Smooth muscle cell (in vitro differentiated cells): Measurements from ENCODE around the gene SPARCL1. TPM values are rescaled to one million over a fixed set of nuclear protein-coding genes. Genes with fewer than 3 reads are reported as not detected.

Experiments used
- DNase-seq: peaks from one replicate; lab custom pipeline; 2025; ENCODE audit not compliant: unreplicated experiment; lab: John Stamatoyannopoulos, UW
- H2AFZ ChIP-seq: fragments of 200-600 bp; sonication (generic); 2 replicates; pipeline ENCODE4 v1.6.0; 2016; ENCODE audit warnings: antibody characterized with exemption, low read depth, mild to moderate bottlenecking
- H3F3A ChIP-seq: fragments of 200-600 bp; sonication (generic); 2 replicates; pipeline ENCODE4 v1.6.0; 2017; ENCODE audit warnings: antibody characterized with exemption, low read depth
- H3K27ac ChIP-seq: fragments of 200-600 bp; sonication (generic); 2 replicates; pipeline ENCODE4 v1.5.1; 2016; ENCODE audit warnings: low read depth, mild to moderate bottlenecking
- H3K27me3 ChIP-seq: fragments of 200-600 bp; sonication (generic); 2 replicates; pipeline ENCODE4 v1.6.1; 2016; ENCODE audit warnings: low read depth, mild to moderate bottlenecking
- H3K36me3 ChIP-seq: fragments of 200-600 bp; sonication (generic); 2 replicates; pipeline ENCODE4 v1.5.1; 2016; ENCODE audit warnings: low read depth
- H3K4me1 ChIP-seq: fragments of 200-600 bp; sonication (generic); 2 replicates; pipeline ENCODE4 v1.5.1; 2016; ENCODE audit warnings: low read depth
- H3K4me2 ChIP-seq: fragments of 200-600 bp; sonication (generic); 2 replicates; pipeline ENCODE4 v1.6.0; 2016; ENCODE audit warnings: mild to moderate bottlenecking
- H3K4me3 ChIP-seq: fragments of 200-600 bp; sonication (generic); 2 replicates; pipeline ENCODE4 v1.5.1; 2016; ENCODE audit warnings: mild to moderate bottlenecking
- H3K79me2 ChIP-seq: fragments of 200-600 bp; sonication (generic); 2 replicates; pipeline ENCODE4 v1.6.0; 2016; ENCODE audit warnings: low read depth, mild to moderate bottlenecking
- H3K9ac ChIP-seq: fragments of 200-600 bp; sonication (generic); 2 replicates; pipeline ENCODE4 v1.6.0; 2016; ENCODE audit warnings: low read depth
- H3K9me3 ChIP-seq: fragments of 200-600 bp; sonication (generic); replicated peaks from 2 replicates; pipeline ENCODE4 v1.5.1; 2016; ENCODE audit warnings: low read depth
- H4K20me1 ChIP-seq: fragments of 200-600 bp; sonication (generic); 2 replicates; pipeline ENCODE4 v1.6.0; 2016; ENCODE audit warnings: low read depth
- WGBS: methylation state at CpG from one replicate; pipeline ENCODE4 v1.1.7; 2016; ENCODE audit warnings: low lambda C conversion rate; 5-methylcytosine and 5-hydroxymethylcytosine counted together
- polyA plus RNA-seq: library from polyadenylated mRNA; unstranded; fragments of >200 nt; fragmentation: Nextera tagmentation; extraction: Ambion mirVana; gene quantifications from 2 replicates; pipeline ENCODE4 v1.2.1, GENCODE V29; 2016
- total RNA-seq: library from RNA; depleted of rRNA; stranded (reverse); fragments of >200 nt; gene quantifications from 2 replicates; pipeline ENCODE4 v1.2.3, GENCODE V29; 2014
- TF ChIP-seq, protein P1 (sequence below): fragments of 200-600 bp; sonication (generic); IDR thresholded peaks from 2 replicates; pipeline ENCODE4 v1.5.1; 2017; ENCODE audit warnings: borderline replicate concordance, mild to moderate bottlenecking, antibody characterized with exemption; ENCODE audit not compliant: insufficient read depth, poor library complexity, severe bottlenecking

The SPARCL1 gene
- total and polyA plus RNA-seq, 2 experiments from 2014 or later: not detected

DNA sequence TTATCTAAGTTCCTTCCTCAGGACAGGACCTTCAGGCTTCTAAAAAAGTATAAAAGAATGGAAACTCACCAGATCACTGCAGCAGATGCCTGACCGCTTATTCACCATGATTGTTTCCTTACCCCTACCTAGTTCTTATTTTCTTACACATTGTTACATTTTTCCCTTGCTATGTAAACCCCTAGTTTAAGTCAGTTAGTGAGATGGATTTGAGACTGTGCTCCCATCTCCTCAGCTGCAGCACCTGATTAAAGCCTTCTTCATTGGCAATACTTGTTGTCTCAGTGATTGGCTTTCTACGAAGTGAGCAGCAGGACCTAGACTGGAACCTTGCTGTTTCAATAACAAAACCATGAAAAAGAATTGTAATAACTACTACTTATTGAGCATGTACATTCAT is 4.7 kb downstream of the SPARCL1 start:
- H2AFZ ChIP-seq: no peak overlapping the region
- TF ChIP-seq, protein P1, sequence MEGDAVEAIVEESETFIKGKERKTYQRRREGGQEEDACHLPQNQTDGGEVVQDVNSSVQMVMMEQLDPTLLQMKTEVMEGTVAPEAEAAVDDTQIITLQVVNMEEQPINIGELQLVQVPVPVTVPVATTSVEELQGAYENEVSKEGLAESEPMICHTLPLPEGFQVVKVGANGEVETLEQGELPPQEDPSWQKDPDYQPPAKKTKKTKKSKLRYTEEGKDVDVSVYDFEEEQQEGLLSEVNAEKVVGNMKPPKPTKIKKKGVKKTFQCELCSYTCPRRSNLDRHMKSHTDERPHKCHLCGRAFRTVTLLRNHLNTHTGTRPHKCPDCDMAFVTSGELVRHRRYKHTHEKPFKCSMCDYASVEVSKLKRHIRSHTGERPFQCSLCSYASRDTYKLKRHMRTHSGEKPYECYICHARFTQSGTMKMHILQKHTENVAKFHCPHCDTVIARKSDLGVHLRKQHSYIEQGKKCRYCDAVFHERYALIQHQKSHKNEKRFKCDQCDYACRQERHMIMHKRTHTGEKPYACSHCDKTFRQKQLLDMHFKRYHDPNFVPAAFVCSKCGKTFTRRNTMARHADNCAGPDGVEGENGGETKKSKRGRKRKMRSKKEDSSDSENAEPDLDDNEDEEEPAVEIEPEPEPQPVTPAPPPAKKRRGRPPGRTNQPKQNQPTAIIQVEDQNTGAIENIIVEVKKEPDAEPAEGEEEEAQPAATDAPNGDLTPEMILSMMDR: no peak
- 50% methylated on average over 2 of the region's 2 CpGs for WGBS
- DNase-seq: no peak
- no peak overlapping the region for H3K27ac ChIP-seq
- no peaks in the 10 kb centered on the region for H3K9me3 ChIP-seq
- no peak overlapping the region for H3K4me2 ChIP-seq
- no peak overlapping the region for H3K9ac ChIP-seq
- no peaks in the 10 kb centered on the region for H3K36me3 ChIP-seq
- no peak overlapping the region for H3K4me3 ChIP-seq
- no peaks in the 10 kb centered on the region for H3K27me3 ChIP-seq
- H4K20me1 ChIP-seq: no peaks in the 10 kb centered on the region
- peaks cover 5% of the 10 kb centered on the region for H3F3A ChIP-seq
- H3K79me2 ChIP-seq: no peaks in the 10 kb centered on the region
- H3K4me1 ChIP-seq: peaks cover 12% of the 10 kb centered on the region

DNA sequence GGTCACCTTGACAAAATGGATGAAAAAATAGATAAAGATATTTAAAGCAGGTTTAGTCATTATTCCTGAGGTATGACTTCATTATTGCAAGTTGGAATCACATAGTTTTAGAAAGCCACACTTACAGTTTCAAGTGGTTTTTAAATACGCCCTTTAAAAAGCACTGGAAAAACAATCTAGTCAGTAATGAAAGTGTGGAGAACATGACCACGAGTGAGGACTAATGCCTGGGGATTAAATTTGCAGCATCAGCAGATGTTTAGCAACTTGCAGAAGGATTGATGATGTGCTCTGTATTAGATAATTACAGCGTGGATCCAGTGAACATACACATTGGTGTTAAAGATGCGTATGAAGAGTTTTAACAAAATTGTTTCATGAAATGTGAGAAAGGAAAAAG is 5.9 kb downstream of the SPARCL1 start:
- Histone ChIP-seq H4K20me1 (no peaks in the 10 kb centered on the region), H2AFZ (no peak overlapping the region), H3K27me3 (no peaks in the 10 kb centered on the region), H3K36me3 (no peaks in the 10 kb centered on the region), H3K4me1 (peaks cover 12% of the 10 kb centered on the region), H3K9me3 (no peaks in the 10 kb centered on the region), H3K4me3 (no peak overlapping the region), H3K27ac (no peak overlapping the region), H3K79me2 (no peaks in the 10 kb centered on the region), H3K9ac (no peak overlapping the region), H3K4me2 (no peak overlapping the region), H3F3A (peaks cover 5% of the 10 kb centered on the region)
- 47% methylated on average over 4 of the region's 4 CpGs for WGBS
- no peak for DNase-seq
- TF ChIP-seq, protein P1: no peak

DNA sequence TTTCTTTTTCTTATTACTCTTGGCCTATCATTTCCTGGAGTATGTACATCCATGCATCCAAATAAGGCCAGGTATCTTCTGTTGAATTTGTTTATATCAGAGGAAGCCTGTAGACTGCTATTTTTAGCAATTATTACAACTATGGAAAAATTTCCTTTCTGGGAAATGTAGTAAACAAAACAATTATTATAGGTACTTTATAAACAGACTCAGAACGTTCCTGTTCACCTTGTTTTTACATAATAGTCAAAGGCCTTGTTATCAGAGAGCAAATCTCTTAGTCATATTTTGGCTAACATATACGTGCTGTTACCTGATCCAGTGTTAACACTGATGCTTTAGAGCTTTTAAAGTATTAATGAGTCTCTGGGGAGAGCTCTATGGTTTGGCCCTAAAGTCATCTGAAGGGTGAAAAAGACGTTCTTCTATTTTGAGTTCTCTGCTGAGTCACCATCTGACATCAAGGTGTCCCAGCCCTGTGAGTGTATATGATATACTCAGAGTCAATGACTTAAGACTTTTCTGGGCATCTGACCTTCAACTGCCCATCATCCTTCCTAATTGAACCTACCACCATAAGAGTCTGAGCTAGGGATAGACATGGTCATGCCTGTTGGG is 7.3 kb downstream of the SPARCL1 start:
- Histone ChIP-seq H3K36me3 (no peaks in the 10 kb centered on the region), H4K20me1 (no peaks in the 10 kb centered on the region), H3K9ac (no peak overlapping the region), H3K4me1 (peaks cover 12% of the 10 kb centered on the region), H3K9me3 (no peaks in the 10 kb centered on the region), H3F3A (peaks cover 5% of the 10 kb centered on the region), H2AFZ (no peak overlapping the region), H3K4me3 (no peak overlapping the region), H3K79me2 (no peaks in the 10 kb centered on the region), H3K4me2 (no peak overlapping the region), H3K27ac (peak overlapping the region; percentile 42), H3K27me3 (no peaks in the 10 kb centered on the region)
- DNase-seq: no peak
- TF ChIP-seq, protein P1: no peak
- WGBS: 44% methylated on average over 3 of the region's 3 CpGs

DNA sequence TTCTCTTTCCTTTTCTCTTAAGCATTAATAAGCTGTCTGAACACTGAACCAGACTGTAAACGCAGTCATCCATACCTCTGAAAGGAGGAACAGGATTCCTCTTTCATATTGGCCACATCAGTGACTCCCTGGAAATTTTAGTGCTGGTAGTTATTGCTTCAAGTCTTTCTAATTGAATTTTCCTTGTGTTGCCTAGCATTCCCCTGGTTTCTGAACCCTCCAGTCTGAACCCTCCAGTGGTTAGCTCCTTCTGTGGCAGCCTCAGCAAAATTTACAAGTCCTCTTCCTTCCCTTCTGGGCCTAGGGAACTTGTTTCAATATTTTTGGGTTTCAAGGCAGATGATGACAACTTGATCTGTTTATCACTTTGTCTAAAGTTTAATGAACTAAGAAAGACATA is 7.9 kb downstream of the SPARCL1 start:
- Histone ChIP-seq H4K20me1 (no peaks in the 10 kb centered on the region), H3K4me1 (peaks cover 12% of the 10 kb centered on the region), H3K9me3 (no peaks in the 10 kb centered on the region), H3K36me3 (no peaks in the 10 kb centered on the region), H3F3A (peaks cover 5% of the 10 kb centered on the region), H3K79me2 (no peaks in the 10 kb centered on the region), H3K4me3 (no peak overlapping the region), H3K9ac (no peak overlapping the region), H3K4me2 (no peak overlapping the region), H2AFZ (peak overlapping the region; percentile 47), H3K27me3 (no peaks in the 10 kb centered on the region), H3K27ac (peak overlapping the region; percentile 42)
- no peak for DNase-seq
- TF ChIP-seq, protein P1: no peak
- 64% methylated on average over 1 of the region's 1 CpG for WGBS
